Measurements from ENCODE around the gene GLB1L3.

The GLB1L3 gene

DNA sequence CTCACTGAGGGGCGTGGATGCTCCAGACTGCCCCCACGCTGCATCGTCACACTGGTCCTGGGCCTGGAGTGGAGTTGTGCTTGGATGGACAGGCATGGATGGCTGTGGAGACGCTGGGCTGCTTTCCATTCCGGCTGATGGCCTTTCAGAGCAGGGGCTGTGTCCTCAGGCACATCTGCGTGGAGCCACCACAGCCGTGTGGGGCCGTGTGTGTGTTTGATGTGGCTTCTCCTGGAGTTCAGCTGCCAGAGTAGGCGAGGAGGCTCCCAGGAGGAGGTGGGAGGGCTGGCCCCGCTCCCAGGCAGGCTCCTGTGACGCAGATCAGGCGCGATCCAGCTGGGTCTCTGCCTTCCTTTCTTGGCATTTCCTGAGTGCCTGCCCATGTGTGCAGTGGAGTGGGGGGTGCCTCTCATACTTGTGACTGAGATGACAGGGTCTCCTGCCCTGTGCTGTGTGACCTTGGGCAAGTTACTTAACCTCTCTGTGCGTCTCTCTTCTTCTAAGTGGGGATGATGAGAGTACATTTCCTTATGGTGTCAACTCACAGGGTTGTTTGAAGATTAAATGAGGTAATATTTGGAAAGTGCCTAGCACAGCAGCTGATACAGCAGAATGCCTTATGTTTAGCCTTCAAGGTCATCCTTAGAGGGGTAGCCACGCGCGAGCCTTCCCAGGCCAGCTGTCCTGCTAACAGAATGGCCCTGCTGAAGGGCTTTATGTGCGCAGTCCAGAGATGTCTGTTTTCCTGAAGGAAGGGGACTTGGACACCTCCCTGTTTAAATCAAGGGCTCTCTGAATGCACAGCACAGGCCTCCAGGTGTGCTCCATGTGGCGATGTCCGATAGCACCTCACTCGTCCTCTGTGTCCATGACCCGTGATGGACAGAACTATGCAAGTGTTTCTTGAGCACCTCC lies 89.1 kb downstream of the GLB1L3 start:
- no peak for DNase-seq

DNA sequence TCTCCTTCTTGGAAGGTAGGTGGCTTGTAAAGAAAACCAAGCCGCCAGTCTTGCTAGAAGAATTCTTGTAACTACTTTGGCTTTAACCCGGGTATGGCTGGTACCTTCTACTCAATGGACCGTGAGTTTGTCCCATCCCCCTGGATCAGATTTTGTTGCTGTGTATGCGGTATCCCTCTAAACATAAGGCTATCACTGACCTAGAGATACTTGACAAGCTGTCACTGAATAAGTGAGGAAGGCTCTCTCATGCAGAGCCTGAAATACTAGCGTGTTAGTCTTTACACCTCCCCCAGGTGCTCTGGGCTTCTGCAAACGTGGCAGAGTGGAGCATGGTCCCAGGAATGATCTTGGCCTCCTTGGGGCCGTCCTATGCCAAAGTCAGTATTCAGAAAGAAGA lies 90.1 kb downstream of the GLB1L3 start:
- DNase-seq = no peak

DNA sequence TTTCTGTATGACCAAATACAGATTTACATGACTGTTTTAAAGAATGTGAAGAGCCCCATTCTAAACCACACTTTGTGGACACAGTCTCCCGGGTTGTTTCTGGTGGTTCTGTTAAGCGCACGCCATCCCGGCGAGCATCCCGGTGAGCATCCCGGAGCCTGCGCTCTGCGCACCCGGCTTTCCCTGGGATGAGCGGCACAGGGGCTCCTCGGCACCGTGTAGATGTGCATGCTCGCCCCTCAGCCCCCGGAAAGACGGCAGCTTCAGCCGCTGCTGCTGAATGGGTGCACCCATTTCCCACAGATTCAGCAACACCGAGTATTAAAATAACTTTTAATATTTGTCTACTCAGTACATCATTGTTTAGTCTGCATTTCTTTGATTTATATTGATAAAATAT lies 91.6 kb downstream of the GLB1L3 start:
- no peak for DNase-seq

Measured in activated CD4-positive, alpha-beta T cell treated with anti-CD3 and anti-CD28 coated beads, Interleukin-2, Interleukin-6, amounts not matched to agents 100 ng/mL and 50 ng/mL, durations not matched to agents 16 hours and 8 hours (primary cell).